Measurements from ENCODE around the gene DPYD. TPM values are rescaled to one million over a fixed set of nuclear protein-coding genes. Genes with fewer than 3 reads are reported as not detected.

DPYD gene
- polyA plus RNA-seq, 1 of the 3 experiments (the other 2 are of a cell fraction) = 23.0 TPM

DNA sequence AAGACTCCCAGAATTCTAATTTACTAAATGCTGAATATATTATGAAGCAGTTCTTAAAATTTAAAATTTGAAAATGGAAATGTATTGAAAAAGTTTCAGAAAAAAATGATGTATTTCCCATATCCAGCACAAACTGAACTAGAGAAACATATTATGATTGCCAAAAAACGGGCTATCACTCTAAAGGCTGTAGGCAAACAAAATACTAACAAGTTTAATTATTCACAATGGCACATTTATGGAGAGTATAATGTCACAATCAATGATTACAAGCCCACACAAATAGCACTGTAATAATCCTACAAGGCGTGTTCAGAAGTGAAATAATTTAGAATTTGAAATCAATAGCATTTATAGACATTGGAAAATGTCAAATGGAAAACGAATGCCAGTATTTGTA lies 667.9 kb downstream of the DPYD start:
- Histone ChIP-seq H3K4me3 (ENCODE audit: low read depth in 2 of 2, low read length in 1 of 2) (no peak overlapping the region), H2AFZ (ENCODE audit: low read depth) (no peak overlapping the region), H3F3A (replicated peaks; ENCODE audit: insufficient read depth) (peaks cover 12% of the 10 kb centered on the region), H3K4me2 (no peak overlapping the region), H3K9me3 (no peaks in the 10 kb centered on the region), H3K27me3 (ENCODE audit: insufficient read depth) (no peaks in the 10 kb centered on the region), H3K9ac (no peak overlapping the region), H4K20me1 (ENCODE audit: insufficient read depth) (no peaks in the 10 kb centered on the region), H3K4me1 (ENCODE audit: control insufficient read depth in 1 of 2, insufficient read depth in 2 of 2, low read depth in 1 of 2, low read length in 1 of 2) (no peaks in the 10 kb centered on the region), H3K27ac (ENCODE audit: low read depth in 2 of 2, low read length in 1 of 2) (no peak overlapping the region), H3K36me3 (replicated peaks in 1 of 2; ENCODE audit: control insufficient read depth in 1 of 2, insufficient read depth in 2 of 2, low read length in 1 of 2) (peaks cover 0 to 18% of the 10 kb centered on the region in 2 experiments), H3K9me2 (no peaks in the 10 kb centered on the region; the same call in 1 of the 2 replicates), H3K79me2 (ENCODE audit: insufficient read depth) (no peaks in the 10 kb centered on the region)
- ChIA-PET CTCF (interaction anchor here (1.8 kb wide), 1 partner anchor 9 kb away, joined by 6 read pairs; no protein-coding TSS in a partner anchor), POLR2A (no interaction called here)
- WGBS (ENCODE audit: low lambda C conversion rate) = 90% methylated on average over 3 of the region's 3 CpGs
- DNase-seq = no peak
- TF ChIP-seq NRF1 (IDR thresholded peaks at IDR 0.05; ENCODE audit: low read depth, low read length) = no peak

DNA sequence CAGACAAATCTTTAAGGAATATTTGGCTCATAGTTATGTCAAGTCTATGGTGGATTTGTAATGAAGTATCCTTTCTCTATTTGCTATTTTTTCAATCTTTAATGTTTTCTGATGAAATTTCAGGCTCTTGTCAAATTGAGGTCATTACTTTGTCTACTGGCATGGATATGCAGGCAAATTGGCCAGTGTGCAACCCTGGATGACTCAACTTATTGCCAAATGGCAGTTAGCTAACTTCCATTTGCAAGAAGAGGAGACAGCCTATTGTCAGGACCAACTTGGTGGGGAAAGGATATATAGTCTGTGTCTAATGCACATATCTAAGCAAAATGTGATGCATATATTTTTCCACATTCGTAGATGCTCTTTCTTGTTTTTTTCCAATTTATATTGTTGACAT lies 668.8 kb downstream of the DPYD start:
- no peak overlapping the region for H3K4me2 ChIP-seq
- H3K27me3 ChIP-seq (ENCODE audit: insufficient read depth) = no peaks in the 10 kb centered on the region
- H3K9me3 ChIP-seq = no peaks in the 10 kb centered on the region
- H3K79me2 ChIP-seq (ENCODE audit: insufficient read depth) = no peaks in the 10 kb centered on the region
- 41% methylated on average over 1 of the region's 1 CpG for WGBS (ENCODE audit: low lambda C conversion rate)
- H2AFZ ChIP-seq (ENCODE audit: low read depth) = no peak overlapping the region
- POLR2A ChIA-PET = no interaction called here
- no peak for DNase-seq
- CTCF ChIA-PET = interaction anchor here (1.8 kb wide), 1 partner anchor 8 kb away, joined by 6 read pairs; no protein-coding TSS in a partner anchor
- no peaks in the 10 kb centered on the region; the same call in 1 of the 2 replicates for H3K9me2 ChIP-seq
- H3K27ac ChIP-seq (ENCODE audit: low read depth in 2 of 2, low read length in 1 of 2) = no peak overlapping the region
- H3K4me3 ChIP-seq (ENCODE audit: low read depth in 2 of 2, low read length in 1 of 2) = no peak overlapping the region
- H3F3A ChIP-seq (replicated peaks; ENCODE audit: insufficient read depth) = peaks cover 12% of the 10 kb centered on the region
- H3K9ac ChIP-seq = no peak overlapping the region
- peaks cover 0 to 18% of the 10 kb centered on the region in 2 experiments for H3K36me3 ChIP-seq (replicated peaks in 1 of 2; ENCODE audit: control insufficient read depth in 1 of 2, insufficient read depth in 2 of 2, low read length in 1 of 2)
- TF ChIP-seq JUND (IDR thresholded peaks at IDR 0.05) (no peak), EZH2phosphoT487 (IDR thresholded peaks at IDR 0.05; ENCODE audit: borderline replicate concordance, low read depth) (no peak), YY1 (IDR thresholded peaks at IDR 0.05; ENCODE audit: low read depth) (no peak), MXI1 (IDR thresholded peaks at IDR 0.05; ENCODE audit: low read depth, low read length) (no peak), SIN3A (IDR thresholded peaks at IDR 0.05; ENCODE audit: borderline replicate concordance, low read depth, low read length) (no peak), TAF1 (IDR thresholded peaks at IDR 0.05; ENCODE audit: borderline replicate concordance, low read depth, low read length) (no peak), FOXJ3 (CRISPR knock-in tag; IDR thresholded peaks at IDR 0.05) (no peak), GABPA (IDR thresholded peaks at IDR 0.05; ENCODE audit: low read depth) (no peak), RAD21 (IDR thresholded peaks at IDR 0.05; ENCODE audit: low read length) (no peak), FOSL2 (IDR thresholded peaks at IDR 0.05; ENCODE audit: borderline replicate concordance, low read depth) (no peak; the same call in 1 of the 2 replicates), TEAD4 (IDR thresholded peaks at IDR 0.05; ENCODE audit: borderline replicate concordance, insufficient read depth) (no peak), CHD2 (IDR thresholded peaks at IDR 0.05; ENCODE audit: low read length, partially characterized antibody) (no peak), NRF1 (IDR thresholded peaks at IDR 0.05; ENCODE audit: low read depth, low read length) (no peak), ELF1 (IDR thresholded peaks at IDR 0.05) (no peak)
- TF ChIP-seq, protein P1, sequence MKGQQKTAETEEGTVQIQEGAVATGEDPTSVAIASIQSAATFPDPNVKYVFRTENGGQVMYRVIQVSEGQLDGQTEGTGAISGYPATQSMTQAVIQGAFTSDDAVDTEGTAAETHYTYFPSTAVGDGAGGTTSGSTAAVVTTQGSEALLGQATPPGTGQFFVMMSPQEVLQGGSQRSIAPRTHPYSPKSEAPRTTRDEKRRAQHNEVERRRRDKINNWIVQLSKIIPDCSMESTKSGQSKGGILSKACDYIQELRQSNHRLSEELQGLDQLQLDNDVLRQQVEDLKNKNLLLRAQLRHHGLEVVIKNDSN (IDR thresholded peaks at IDR 0.05; ENCODE audit: borderline replicate concordance, low read depth) = no peak
- TF ChIP-seq, protein P2, sequence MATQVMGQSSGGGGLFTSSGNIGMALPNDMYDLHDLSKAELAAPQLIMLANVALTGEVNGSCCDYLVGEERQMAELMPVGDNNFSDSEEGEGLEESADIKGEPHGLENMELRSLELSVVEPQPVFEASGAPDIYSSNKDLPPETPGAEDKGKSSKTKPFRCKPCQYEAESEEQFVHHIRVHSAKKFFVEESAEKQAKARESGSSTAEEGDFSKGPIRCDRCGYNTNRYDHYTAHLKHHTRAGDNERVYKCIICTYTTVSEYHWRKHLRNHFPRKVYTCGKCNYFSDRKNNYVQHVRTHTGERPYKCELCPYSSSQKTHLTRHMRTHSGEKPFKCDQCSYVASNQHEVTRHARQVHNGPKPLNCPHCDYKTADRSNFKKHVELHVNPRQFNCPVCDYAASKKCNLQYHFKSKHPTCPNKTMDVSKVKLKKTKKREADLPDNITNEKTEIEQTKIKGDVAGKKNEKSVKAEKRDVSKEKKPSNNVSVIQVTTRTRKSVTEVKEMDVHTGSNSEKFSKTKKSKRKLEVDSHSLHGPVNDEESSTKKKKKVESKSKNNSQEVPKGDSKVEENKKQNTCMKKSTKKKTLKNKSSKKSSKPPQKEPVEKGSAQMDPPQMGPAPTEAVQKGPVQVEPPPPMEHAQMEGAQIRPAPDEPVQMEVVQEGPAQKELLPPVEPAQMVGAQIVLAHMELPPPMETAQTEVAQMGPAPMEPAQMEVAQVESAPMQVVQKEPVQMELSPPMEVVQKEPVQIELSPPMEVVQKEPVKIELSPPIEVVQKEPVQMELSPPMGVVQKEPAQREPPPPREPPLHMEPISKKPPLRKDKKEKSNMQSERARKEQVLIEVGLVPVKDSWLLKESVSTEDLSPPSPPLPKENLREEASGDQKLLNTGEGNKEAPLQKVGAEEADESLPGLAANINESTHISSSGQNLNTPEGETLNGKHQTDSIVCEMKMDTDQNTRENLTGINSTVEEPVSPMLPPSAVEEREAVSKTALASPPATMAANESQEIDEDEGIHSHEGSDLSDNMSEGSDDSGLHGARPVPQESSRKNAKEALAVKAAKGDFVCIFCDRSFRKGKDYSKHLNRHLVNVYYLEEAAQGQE (IDR thresholded peaks at IDR 0.05; ENCODE audit: low read depth, low read length) = no peak
- TF ChIP-seq, protein P3, sequence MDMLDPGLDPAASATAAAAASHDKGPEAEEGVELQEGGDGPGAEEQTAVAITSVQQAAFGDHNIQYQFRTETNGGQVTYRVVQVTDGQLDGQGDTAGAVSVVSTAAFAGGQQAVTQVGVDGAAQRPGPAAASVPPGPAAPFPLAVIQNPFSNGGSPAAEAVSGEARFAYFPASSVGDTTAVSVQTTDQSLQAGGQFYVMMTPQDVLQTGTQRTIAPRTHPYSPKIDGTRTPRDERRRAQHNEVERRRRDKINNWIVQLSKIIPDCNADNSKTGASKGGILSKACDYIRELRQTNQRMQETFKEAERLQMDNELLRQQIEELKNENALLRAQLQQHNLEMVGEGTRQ (IDR thresholded peaks at IDR 0.05; ENCODE audit: borderline replicate concordance, low read depth, low read length) = no peak
- TF ChIP-seq, protein P4, sequence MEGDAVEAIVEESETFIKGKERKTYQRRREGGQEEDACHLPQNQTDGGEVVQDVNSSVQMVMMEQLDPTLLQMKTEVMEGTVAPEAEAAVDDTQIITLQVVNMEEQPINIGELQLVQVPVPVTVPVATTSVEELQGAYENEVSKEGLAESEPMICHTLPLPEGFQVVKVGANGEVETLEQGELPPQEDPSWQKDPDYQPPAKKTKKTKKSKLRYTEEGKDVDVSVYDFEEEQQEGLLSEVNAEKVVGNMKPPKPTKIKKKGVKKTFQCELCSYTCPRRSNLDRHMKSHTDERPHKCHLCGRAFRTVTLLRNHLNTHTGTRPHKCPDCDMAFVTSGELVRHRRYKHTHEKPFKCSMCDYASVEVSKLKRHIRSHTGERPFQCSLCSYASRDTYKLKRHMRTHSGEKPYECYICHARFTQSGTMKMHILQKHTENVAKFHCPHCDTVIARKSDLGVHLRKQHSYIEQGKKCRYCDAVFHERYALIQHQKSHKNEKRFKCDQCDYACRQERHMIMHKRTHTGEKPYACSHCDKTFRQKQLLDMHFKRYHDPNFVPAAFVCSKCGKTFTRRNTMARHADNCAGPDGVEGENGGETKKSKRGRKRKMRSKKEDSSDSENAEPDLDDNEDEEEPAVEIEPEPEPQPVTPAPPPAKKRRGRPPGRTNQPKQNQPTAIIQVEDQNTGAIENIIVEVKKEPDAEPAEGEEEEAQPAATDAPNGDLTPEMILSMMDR (IDR thresholded peaks at IDR 0.05) = no peak
- TF ChIP-seq, protein P5, sequence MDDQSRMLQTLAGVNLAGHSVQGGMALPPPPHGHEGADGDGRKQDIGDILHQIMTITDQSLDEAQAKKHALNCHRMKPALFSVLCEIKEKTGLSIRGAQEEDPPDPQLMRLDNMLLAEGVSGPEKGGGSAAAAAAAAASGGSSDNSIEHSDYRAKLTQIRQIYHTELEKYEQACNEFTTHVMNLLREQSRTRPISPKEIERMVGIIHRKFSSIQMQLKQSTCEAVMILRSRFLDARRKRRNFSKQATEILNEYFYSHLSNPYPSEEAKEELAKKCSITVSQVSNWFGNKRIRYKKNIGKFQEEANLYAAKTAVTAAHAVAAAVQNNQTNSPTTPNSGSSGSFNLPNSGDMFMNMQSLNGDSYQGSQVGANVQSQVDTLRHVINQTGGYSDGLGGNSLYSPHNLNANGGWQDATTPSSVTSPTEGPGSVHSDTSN (IDR thresholded peaks at IDR 0.05) = no peak
- TF ChIP-seq, protein P6, sequence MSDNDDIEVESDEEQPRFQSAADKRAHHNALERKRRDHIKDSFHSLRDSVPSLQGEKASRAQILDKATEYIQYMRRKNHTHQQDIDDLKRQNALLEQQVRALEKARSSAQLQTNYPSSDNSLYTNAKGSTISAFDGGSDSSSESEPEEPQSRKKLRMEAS (IDR thresholded peaks at IDR 0.05; ENCODE audit: low read depth) = no peak
- no peaks in the 10 kb centered on the region for H4K20me1 ChIP-seq (ENCODE audit: insufficient read depth)
- H3K4me1 ChIP-seq (ENCODE audit: control insufficient read depth in 1 of 2, insufficient read depth in 2 of 2, low read depth in 1 of 2, low read length in 1 of 2) = no peaks in the 10 kb centered on the region
